ENCODE data around the gene R3HDM4. TPM values are rescaled to one million over a fixed set of nuclear protein-coding genes. Genes with fewer than 3 reads are reported as not detected.
"Not testable (repeated sequence)": the region's sequence is repeated elsewhere in the genome, so short reads cannot be mapped to it uniquely, and the experiment has no call there.

The R3HDM4 gene
- total RNA-seq (2014; rRNA removed; shearing (Covaris generic)), result 23.0 and 29.7 TPM in 2 replicates

DNA sequence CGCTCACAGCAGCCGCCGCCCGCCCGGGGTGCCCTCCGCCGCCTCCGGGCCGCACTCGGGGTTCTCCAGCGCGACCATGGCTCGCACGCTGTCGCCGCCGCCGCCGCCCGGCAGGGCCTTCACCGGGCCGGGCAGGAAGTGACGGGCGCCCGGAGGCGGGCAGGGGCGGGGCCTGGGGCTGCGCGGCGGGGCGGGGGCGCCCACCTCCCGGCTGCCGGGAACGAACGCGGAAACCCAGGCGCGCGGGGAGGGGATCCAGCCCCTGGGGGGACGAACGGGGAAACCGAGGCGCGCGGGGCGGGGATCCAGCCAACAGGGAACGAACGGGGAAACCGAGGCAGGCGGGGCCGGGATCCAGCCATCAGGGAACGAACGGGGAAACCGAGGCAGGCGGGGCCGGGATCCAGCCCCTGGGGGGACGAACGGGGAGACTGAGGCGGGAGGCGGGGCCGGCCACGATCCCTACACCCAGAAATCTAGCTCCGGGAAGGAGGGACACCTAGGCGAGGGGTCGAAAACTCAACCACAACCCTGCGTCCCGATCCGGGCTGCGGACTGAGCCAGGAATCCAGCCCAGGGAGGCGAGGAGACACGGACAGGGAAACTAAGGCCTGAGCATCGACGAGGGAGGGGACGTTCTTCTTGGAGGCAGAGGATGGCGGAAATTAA, at the start of gene R3HDM4:
TSS of gene R3HDM4 (minus strand) at position 140 of the 669 bp plus-strand sequence. CDS start at position 78, 62 bp downstream.
- DNase-seq (ENCODE audit: low spot score), result no peak

DNA sequence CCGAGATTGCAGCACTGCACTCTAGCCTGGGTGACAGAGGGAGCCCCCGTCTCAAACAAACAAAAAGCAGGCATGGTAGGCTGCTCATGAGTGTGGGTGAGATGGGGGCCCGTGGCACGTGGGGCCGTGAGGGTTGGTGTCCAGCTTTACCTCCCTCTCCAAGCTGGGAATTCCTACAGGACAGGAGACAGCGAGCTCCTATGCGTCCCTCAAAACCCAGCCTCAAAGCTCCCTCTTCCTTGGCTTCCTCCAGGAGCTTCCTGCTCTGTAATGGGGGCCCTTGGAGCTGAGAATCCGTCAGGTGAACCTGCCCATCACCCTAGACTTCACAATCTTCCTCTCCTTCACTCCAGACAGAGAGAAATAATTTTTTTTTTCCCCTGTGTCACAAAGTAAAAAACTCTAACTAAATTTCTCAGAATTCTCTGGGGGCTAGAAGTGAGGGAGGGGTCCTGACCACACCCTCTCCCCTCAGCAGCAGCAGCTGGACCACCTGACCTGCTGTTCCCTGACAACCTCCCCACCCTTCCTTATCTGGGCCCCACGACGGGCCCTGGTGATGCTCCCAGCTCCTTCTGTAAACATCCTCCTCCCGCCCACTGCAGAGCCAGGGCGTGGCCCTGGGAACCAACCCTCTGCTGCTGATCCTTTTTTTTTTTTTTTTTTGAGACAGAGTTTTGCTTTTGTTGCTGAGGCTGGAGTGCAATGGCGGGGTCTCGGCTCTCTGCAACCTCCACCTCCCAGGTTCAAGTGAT, 49.0 kb upstream of the R3HDM4 start:
- peak; percentile 68 for DNase-seq (ENCODE audit: low spot score)

DNA sequence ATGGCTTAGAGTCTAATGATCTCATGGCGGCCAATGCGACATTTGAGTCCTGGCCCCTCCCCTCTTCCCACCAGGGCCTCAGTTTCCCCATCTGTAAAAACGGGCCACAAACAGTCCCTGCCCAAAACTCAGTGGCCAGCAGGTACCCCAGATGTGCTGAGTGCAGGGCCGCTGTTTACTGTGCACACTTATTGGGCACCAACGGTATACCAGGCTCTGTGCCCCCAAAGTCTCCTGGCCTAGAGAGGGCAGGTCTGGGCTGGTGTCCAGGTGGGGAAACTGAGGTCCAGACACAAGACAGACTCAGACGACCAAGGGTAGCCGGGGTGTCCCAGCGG, 47.6 kb upstream of the R3HDM4 start:
- DNase-seq (ENCODE audit: low spot score), result no peak

DNA sequence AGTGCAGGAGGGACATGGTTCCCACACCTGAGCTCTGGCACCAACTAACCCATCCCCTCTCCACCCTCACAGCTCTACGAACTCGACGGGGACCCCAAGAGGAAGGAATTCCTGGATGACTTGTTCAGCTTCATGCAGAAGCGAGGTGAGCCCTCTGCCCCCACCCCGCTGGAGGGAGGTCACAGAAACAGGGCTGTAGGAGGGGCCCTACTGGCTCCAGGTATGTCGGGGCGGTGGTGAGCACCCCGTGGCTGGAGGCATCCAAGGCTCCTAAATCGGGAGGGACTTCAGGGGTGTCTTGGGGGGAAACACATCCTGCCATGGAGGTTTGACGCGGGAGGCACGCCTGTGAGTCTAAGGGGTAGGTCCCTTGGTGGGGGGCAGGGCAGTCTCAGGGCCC, 47.0 kb upstream of the R3HDM4 start:
- DNase-seq (ENCODE audit: low spot score), result no peak

DNA sequence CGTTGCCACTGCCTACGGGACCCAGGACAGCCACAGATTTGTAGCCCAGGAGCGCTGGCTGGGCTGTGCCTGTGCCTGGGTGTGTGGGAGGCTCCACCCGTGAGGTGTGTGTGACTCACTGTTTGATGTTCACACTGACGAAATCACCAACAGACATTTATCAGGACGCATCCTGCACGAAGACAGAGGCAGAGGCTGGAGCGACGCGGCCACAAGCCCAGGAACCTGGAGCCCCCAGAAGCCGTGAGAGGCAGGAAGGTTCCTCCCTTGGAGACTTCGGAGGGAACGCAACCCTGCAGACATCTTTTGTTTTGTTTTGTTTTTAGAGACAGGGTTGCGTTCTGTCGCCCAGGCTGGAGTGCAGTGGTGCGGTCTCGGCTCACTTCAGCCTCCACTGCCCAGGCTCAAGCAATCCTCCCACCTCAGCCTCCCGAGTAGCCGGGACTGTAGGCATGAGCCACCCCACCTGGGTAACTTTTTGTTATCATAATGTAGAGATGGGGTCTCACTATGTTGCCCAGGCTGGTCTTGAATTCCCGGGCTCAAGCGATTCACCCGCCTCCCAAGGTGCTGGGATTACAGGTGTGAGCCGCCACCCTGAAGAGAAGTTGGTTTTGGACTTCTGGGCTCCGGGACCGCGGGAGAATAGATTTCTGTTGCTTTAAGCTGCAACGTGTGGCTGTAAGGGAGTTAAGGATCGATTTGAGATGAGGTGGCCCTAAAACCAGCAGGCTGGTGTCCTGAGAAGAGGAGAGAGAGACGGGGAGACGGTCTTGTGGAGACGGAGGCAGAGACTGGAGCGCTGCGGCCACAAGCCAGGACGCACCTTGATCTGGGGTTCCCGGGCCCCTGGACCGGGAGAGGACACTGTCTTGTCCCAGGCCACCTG, 46.2 kb upstream of the R3HDM4 start:
- DNase-seq (ENCODE audit: low spot score), result peak; percentile 71

DNA sequence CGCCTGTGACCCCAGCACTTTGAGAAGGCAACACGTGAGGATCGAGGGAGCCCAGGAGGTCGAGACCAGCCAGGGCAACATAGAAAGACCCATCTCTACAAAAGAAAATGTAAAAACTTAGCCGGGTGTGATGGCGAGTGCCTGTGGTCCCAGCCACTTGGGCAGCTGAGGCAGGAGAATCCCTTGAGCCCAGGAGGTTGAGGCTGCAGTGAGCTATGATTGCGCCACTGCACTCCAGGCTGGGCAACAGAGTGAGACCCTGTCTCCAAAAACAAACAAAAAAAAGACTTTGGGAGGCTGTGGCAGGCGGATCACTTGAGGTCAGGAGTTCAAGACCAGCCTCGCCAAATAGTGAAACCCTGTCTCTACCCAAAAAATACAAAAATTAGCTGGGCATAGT, 44.6 kb upstream of the R3HDM4 start:
- DNase-seq (ENCODE audit: low spot score), result not testable (repeated sequence)

DNA sequence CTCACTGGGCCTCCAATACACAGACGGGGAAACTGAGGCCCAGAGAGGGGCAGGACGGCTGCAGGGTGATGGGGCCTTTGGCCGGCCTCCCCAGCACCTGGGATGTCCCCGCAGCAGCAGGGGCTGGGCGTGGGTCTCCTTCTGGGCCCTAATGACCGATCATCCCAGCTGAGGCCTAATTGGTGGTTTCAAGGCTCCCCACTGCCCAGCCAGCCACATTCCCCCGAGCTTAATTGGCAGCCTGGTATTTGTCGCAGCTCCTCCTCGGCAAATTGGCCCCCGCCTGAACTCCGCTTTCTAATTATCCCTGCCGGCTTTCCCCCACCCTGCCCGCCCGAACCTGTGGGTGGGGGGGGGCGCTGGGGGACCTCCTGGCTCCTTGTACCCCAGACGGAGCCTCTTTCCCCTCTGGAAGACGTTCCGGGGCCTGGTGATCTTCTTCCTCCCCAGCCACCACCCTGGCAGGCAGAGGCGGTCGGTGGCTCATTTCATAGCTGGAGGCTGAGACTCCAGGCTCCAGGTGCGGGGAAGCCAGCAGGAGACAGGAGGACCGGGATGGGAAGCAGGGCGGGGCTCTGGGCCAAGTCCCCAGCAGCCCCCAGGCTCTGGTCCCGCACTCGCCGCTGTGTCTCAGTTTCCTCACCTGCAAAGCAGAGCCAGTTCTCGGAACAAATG, 43.9 kb upstream of the R3HDM4 start:
- peak; percentile 78 for DNase-seq (ENCODE audit: low spot score)

DNA sequence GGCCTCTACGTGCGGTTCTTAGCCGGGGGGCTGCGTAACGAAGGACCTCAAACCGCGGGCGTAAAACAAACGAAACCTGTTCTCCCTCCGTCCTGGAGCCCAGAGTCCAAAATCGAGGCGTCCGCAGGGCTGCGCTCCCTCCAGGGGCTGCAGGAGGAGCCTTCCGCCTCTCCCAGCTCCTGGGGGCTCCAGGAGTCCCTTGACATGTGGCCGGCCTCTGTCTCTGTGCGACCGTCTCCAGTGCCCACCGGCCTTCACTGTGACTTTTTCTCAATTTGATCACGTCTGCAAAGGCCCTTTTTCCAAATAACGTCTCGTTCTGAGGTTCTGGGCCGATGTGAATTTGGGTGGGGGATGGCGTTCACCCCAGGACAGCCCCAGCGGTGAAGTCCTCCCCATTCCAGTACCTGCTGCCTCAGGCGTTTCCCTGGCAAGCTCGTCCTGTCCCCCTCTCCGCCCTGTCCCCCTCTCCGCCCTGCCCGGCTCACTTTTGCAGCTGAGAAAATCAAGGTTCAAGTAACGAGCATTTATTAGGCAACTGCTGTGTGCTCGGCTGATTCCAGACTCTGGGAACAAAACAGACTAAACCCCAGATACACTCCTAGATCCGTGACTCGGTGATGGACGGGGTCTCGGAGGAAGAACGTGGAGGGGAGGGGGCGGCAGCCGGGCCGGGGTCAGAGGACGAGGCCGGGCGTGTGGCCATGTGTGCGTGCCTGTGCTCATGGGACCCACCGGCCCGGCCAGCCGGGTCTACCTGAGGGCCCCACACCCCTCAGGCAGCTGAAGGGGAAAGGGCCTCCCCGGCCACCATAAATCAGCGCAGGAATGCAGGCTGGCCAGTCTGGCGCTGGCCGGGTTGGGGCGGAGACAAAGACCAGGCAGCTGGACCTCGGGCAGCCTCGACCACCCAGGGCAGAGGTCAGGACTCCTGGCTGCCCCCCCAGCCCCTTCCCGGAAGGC, 43.1 kb upstream of the R3HDM4 start:
- DNase-seq (ENCODE audit: low spot score), result peak; percentile 57

DNA sequence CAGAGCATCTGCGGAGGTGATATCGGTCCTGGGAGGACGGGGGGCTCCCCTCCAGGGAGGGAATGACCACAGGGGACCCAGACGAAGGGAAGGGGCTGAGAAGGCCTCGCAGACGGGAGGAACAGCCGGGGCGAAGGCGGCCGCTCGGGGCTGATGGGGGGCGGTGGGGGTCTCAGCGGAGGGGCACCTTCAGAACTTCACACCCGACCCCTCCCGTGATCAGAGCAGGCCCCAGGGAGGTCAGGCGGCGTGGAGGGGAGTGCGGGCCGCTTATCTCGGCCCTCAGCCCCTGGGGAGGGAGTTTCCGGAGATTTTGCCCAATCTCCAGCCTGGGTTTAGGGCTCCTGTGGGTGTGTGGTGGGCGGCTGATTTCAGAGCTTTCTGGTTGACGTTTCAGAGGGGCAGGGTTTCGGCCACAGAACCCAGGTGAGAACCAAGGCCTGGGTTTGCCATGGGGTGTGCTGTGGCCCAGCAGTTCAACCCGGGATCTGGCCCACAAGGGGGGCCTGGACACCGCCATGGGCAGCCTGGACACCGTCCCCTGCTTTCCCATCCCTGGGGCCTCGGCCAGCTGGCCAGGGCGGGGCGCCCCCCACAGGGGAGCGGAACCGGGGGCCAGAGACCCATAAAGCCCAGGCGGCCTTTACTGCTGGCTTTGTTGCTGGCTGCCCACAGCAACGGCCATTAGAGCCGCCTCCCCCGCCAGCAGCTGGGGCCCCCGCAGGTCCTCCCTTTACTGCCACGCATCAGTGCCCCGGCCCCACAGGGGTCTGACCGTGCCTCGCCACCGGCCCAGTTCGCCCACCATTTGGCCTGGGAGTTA, 41.9 kb upstream of the R3HDM4 start:
- DNase-seq (ENCODE audit: low spot score), result no peak

DNA sequence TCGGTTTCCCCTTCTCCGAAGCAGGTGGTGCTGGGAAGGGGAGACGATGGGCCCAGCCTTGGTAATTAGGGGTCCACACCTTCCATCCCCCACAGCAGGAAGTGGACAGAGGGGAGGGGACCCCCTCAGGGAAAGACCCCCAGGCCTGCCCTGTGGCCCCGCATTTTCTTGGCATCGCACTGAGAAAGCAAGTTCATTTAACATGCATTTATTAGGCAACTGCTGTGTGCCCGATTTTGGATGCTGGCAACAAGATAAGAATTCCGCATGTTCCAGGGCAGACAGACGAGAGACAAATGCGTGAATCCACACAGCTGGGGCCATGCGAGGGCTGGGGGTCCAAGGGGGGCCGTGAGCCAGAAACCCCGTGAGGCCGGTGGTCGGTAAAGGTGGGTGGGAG, 41.3 kb upstream of the R3HDM4 start:
- no peak for DNase-seq (ENCODE audit: low spot score)

DNA sequence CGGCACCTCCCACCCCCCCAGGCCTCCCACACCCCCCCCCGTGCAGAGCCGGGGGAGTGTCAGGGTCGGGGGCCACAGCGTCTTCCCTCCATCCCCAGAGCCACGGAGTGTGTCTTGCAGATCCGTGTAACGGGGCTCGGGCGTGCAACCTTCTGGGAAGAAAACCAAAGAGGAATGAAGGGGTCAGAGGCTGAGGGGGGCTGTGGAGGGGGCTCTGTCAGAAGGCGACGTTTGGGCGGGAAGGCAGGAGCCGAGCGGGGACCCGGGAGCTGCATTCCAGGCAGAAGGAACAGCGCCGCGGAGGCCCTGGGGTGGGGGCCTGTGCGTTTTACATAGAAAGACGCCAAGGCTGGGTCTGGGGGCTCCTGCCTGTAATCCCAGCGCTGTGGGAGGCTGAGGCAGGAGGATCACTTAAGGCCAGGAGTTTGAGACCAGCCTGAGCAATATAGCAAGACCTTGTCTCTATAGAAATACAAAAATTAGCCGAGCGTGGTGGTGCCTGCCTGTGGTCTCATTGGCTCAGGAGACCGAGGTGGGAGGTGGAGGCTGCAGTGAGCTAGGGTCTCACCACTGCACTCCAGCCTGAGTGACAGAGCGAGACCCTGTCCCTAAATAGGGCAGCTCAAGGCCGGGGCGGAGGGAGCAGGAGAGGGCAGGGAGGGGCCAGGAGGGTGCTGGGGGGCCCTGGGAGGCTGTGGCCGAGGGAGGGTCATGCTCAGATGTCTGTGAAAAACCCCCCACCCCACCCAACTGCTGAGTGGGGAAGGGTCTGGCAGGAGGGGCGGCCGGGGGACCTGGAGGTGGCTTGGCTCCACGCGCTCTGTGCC, 40.6 kb upstream of the R3HDM4 start:
- DNase-seq (ENCODE audit: low spot score), result no peak

DNA sequence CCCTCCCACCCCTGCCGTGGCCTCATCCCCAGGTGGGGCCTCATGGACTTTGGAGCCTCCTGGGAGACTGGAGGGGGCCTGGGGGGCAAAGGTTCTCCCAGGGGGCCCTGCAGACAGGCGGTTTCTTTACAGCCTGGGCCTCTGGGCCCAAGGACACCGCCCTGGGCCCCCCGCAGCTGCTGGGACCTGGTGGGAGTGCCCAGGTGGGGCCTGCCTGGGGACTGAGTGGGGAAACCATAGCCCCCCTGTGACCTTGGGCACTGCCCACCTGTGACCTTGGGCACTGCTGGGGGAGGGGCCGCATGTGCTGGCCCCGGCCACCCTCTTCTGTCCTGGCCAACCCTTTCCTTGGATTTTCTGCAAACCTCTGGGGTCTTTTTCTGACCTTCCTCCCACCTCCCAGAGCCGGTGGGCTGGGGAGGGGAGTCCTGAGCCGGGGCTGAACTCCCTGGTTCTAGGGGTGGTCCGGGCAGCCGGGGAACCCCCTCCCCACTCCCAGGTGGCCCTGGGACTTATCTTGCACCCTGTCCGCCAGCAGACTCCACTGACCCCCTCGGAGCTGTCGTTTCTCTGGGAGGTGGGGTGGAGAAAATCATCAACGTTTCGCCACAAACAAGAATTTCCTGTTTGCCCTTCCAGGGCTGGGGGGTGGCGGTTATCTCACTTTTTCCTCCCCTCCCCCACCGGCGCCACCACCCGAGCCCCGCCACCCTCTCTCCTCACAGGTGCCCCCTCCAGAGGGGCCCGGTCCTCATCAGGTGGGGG, 39.8 kb upstream of the R3HDM4 start:
- no peak for DNase-seq (ENCODE audit: low spot score)

DNA sequence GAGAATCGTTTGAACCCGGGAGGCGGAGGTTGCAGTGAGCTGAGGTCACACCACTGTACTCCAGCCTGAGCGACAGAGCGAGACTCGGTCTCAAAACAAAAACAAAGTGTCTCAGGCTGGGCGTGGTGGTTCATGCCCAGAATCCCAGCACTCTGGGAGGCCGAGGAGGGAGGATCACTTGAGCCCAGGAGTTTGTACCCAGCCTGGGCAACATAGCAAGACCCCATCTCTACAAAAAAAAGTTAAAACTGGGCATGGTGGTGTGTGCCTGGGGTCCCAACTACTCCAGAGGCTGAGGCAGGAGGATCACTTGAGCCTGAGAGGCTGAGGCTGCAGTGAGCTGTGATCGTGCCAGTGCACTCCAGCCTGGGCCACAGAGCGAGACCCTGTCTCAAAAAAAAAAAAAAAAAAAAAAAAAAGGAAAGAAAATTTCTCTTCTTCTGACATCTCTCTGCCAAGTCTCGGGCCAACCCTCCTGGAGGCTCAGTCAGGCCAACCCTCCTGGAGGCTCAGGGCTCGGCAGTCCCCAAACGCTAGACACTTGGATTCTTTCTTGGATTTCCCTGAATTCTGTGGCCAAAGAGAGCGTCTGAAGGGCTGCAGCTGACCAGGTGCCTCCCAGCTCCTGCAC, 39.1 kb upstream of the R3HDM4 start:
- no peak for DNase-seq (ENCODE audit: low spot score)

DNA sequence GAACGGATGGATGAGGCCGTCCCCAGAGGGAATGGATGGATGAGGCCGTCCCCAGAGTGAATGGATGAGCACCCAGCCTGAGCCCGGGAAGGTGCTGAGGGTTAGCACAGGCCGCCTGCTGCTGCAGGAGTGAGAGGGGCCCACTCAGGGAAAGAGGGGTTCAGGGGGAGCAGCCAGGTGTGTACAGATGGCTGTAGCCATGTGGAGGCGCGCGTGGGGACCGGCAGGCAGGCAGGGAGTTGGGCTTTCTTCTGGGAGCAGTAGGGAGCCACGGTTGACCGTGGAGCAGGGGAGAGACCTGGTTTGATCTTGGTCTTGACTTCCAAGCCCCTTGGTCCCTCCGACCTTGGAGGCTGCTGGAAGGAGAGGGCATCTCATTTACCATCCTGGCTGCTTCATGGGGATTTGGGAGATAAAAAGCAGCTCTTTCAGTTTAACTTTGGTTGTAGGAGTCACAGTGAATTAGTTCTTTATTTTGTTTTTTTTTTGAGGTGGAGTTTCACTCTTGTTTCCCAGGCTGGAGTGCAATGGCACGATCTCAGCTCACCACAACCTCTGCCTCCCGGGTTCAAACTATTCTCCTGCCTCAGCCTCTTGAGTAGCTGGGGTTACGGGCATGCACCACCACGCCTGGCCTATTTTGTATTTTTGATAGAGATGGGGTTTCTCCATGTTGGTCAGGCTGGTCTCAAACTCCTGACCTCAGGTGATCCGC, 37.5 kb upstream of the R3HDM4 start:
- no peak for DNase-seq (ENCODE audit: low spot score)

DNA sequence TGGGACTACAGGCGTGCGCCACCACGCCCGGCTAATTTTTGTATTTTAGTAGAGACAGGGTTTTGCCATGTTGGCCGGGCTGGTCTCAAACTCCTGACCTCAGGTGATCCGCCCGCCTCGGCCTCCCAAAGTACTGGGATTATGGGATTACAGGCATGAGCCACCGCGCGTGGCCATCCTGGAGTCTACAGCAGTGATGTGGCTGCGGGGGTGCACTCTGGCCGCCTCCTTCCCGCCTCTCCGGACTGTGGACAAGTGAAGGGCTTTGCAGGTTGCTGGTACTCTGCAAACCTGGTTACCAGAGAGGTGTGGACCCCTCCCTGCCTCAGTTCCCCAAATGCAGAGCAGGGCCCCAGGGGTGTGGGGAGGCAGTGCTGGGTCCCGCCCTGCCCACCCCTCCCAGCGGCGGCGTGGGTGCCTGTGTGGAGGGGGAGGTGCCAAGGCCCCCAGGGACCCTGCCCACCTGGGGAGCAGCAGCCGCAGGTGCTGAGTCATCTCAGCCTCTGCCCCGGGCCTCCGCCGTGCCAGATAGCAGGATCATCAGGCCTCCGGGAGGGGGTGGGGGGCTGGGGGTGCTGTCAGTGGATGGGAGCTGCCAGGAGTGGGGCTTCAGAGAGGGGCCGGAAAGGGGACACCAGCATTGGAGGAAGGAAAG, 36.0 kb upstream of the R3HDM4 start:
- DNase-seq (ENCODE audit: low spot score), result no peak

Data from A172 (cell line).